Measurements from ENCODE around the gene TPCN1. TPM values are rescaled to one million over a fixed set of nuclear protein-coding genes. Genes with fewer than 3 reads are reported as not detected.

The TPCN1 gene
- total and polyA plus RNA-seq, 2 donors from 2014 or later = 38.4 to 93.3 TPM

DNA sequence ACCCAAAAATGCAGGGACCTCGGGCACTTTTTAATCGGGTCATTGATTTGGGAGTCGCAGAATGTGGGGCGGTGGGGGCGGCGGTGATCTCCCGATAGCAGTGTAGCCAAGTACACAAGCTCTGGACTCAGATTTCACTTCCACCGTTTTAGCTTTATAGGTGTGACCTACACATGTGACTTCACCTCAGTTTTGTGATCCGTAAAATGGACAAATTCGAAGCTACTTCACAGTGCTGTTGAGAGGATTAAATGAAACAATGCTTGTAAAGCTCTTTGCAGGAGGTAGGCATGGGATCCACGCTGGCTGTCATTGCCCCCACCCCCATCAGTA lies 35.3 kb upstream of the TPCN1 start:
- Histone ChIP-seq H3K4me1 (ENCODE audit: control insufficient read depth in 2 of 3, insufficient read depth in 2 of 3, low read depth in 1 of 3, low read length in 3 of 3) (peaks cover 0 to 11% (median 0%) of the 10 kb centered on the region in 3 donors), H3K36me3 (ENCODE audit: control insufficient read depth in 2 of 3, insufficient read depth in 3 of 3, low read length in 3 of 3) (peaks cover 2 to 6% (median 2%) of the 10 kb centered on the region in 3 donors), H3K27me3 (ENCODE audit: control insufficient read depth, insufficient read depth, low read length) (no peaks in the 10 kb centered on the region), H3K4me3 (ENCODE audit: low read length in 3 of 3) (peak overlapping the region; percentile 55 to 92 (median 90)), H3K27ac (ENCODE audit: low read depth in 2 of 2, low read length in 2 of 2) (peak overlapping the region; percentile 95 to 96), H3K9ac (ENCODE audit: low read length in 3 of 3) (peak overlapping the region; percentile 45 to 84 (median 79)), H3K9me3 (ENCODE audit: control insufficient read depth in 2 of 3, insufficient read depth in 1 of 3, low read length in 3 of 3) (no peaks in the 10 kb centered on the region)
- TF ChIP-seq, protein P1, sequence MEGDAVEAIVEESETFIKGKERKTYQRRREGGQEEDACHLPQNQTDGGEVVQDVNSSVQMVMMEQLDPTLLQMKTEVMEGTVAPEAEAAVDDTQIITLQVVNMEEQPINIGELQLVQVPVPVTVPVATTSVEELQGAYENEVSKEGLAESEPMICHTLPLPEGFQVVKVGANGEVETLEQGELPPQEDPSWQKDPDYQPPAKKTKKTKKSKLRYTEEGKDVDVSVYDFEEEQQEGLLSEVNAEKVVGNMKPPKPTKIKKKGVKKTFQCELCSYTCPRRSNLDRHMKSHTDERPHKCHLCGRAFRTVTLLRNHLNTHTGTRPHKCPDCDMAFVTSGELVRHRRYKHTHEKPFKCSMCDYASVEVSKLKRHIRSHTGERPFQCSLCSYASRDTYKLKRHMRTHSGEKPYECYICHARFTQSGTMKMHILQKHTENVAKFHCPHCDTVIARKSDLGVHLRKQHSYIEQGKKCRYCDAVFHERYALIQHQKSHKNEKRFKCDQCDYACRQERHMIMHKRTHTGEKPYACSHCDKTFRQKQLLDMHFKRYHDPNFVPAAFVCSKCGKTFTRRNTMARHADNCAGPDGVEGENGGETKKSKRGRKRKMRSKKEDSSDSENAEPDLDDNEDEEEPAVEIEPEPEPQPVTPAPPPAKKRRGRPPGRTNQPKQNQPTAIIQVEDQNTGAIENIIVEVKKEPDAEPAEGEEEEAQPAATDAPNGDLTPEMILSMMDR (IDR thresholded peaks at IDR 0.05; ENCODE audit: borderline replicate concordance, extremely low read depth, insufficient read depth) = no peak
- no peak for FAIRE-seq
- DNase-seq = peak in 2 of 5 donors; percentile 57 to 70
- intact Hi-C loops (cut with DNase I) = no loop called here

DNA sequence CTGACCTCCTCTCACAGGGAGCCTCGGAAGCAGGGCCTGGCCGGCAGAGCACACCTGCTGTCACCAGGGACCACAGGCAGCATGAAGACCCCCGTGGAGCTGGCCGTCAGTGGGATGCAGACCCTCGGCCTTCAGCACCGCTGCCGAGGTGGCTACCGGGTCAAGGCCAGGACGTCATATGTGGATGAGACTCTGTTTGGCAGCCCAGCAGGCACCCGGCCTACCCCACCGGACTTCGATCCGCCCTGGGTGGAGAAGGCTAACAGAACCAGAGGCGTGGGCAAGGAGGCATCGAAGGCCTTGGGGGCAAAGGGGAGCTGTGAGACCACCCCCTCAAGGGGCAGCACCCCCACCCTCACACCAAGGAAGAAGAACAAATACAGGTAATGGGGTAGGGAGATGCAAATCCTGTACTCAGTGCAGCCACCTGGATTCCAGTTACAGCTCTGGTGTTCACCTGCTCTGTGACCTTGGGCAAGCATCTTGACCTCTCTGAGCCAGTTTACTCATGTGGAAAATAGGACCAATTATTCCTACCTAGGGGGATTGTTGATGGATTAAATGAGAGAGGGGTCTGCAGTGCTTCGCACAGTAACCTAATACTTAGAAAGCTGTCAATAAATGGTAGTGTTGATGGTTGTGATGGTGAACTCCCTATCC lies 34.5 kb upstream of the TPCN1 start:
- peak in 2 of 5 donors; percentile 62 to 80 for DNase-seq
- H3K9ac ChIP-seq (ENCODE audit: low read length in 3 of 3) = peak overlapping the region in 1 of 3 donors; percentile 33

DNA sequence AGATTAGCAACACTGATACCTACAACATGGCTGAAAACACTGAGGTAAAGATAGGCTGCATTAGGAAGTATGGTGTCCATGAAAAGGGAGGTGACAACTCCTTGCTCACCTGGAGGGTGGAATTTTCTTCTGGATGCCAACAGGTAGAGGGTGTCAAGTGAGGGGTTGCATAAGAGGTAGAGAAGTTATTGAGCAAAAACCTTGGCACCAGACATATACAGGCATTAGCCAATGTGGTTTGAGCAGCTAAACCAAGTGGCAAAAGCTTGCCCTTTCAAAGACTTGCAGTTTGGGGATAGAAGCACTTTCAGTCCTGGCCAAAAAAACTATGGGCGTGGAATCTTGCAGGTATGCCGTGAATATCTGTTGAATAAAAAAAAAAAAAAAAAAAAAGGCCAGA lies 31.9 kb upstream of the TPCN1 start:
- Histone ChIP-seq H3K9ac (ENCODE audit: low read length in 3 of 3) (no peak overlapping the region), H3K4me3 (ENCODE audit: low read length in 3 of 3) (no peak overlapping the region), H3K36me3 (ENCODE audit: control insufficient read depth in 2 of 3, insufficient read depth in 3 of 3, low read length in 3 of 3) (peaks cover 2 to 18% (median 6%) of the 10 kb centered on the region in 3 donors), H3K4me1 (ENCODE audit: control insufficient read depth in 2 of 3, insufficient read depth in 2 of 3, low read depth in 1 of 3, low read length in 3 of 3) (peaks cover 0 to 15% (median 3%) of the 10 kb centered on the region in 3 donors), H3K27me3 (ENCODE audit: control insufficient read depth, insufficient read depth, low read length) (no peaks in the 10 kb centered on the region), H3K27ac (ENCODE audit: low read depth in 2 of 2, low read length in 2 of 2) (no peak overlapping the region), H3K9me3 (ENCODE audit: control insufficient read depth in 2 of 3, insufficient read depth in 1 of 3, low read length in 3 of 3) (no peaks in the 10 kb centered on the region)
- intact Hi-C loops (cut with DNase I) = no loop called here
- TF ChIP-seq, protein P1 (IDR thresholded peaks at IDR 0.05; ENCODE audit: borderline replicate concordance, extremely low read depth, insufficient read depth) = no peak
- FAIRE-seq = no peak
- no peak for DNase-seq

More for the DNA sequence above, 34.5 kb upstream of the TPCN1 start:
- Histone ChIP-seq H3K4me3 (ENCODE audit: low read length in 3 of 3) (peak overlapping the region in 2 of 3 donors; percentile 90 to 92), H3K36me3 (ENCODE audit: control insufficient read depth in 2 of 3, insufficient read depth in 3 of 3, low read length in 3 of 3) (peaks cover 2 to 13% (median 6%) of the 10 kb centered on the region in 3 donors), H3K9me3 (ENCODE audit: control insufficient read depth in 2 of 3, insufficient read depth in 1 of 3, low read length in 3 of 3) (no peaks in the 10 kb centered on the region), H3K27me3 (ENCODE audit: control insufficient read depth, insufficient read depth, low read length) (no peaks in the 10 kb centered on the region), H3K27ac (ENCODE audit: low read depth in 2 of 2, low read length in 2 of 2) (no peak overlapping the region), H3K4me1 (ENCODE audit: control insufficient read depth in 2 of 3, insufficient read depth in 2 of 3, low read depth in 1 of 3, low read length in 3 of 3) (peaks cover 0 to 11% (median 0%) of the 10 kb centered on the region in 3 donors)
- FAIRE-seq = no peak
- TF ChIP-seq, protein P1 (IDR thresholded peaks at IDR 0.05; ENCODE audit: borderline replicate concordance, extremely low read depth, insufficient read depth) = no peak
- intact Hi-C loops (cut with DNase I) = no loop called here

Measured in kidney (tissue), 14 donors.